Measurements from ENCODE around the gene GPRC5A. TPM values are rescaled to one million over a fixed set of nuclear protein-coding genes. Genes with fewer than 3 reads are reported as not detected.

Gene GPRC5A
- total and polyA plus RNA-seq, 10 of the 15 experiments (the other 5 are each of a cell fraction or from before 2014, with no cell fraction given): 0.10 to 2.8 (median 1.1) TPM

DNA sequence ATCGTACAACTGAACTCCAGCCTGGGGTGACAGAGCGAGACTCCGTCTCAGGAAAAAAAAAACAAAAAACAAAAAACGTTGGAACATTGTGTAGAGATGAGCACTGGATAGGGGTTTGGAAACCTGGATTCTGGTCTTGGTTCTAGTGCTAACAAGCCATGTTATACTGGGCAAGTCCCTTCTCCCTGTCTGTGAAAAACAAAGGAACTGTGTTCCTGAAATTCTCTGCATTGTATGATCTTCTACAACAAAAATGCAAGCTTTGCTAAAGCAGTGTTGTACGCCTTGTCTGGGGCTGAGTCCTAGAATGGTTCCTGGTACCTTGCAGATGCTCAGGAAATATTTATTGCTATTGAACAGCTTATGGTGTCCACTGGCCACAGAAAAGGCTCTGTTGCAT, 47.2 kb downstream of the GPRC5A start:
- ChIA-PET POLR2A (no interaction called here), SMC1A (ENCODE audit: uncharacterized antibody, unreplicated experiment) (no interaction called here), RAD21 (ENCODE audit: unreplicated experiment) (no interaction called here), CTCF (no interaction called here)
- in situ Hi-C loops (cut with MboI): no loop called here
- 74% methylated on average over 5 of the region's 5 CpGs for WGBS (ENCODE audit: insufficient coverage, insufficient replicate concordance, low lambda C conversion rate, missing lambda C conversion rate)
- intact Hi-C loops (cut with micrococcal nuclease; ENCODE audit: unreplicated experiment): no loop called here
- Histone ChIP-seq H3K9me3 (replicated peaks; ENCODE audit: control insufficient read depth, insufficient read depth, low read length) (no peaks in the 10 kb centered on the region), H3K4me1 (ENCODE audit: control insufficient read depth, insufficient read depth, low read length) (no peaks in the 10 kb centered on the region), H3K27ac (ENCODE audit: control insufficient read depth, insufficient read depth) (no peak overlapping the region), H3K4me3 (no peak overlapping the region), H3K4me2 (ENCODE audit: control insufficient read depth, insufficient read depth) (no peak overlapping the region), H4K20me1 (ENCODE audit: control insufficient read depth, insufficient read depth) (no peaks in the 10 kb centered on the region), H3K9ac (ENCODE audit: control insufficient read depth, insufficient read depth, low read length) (no peak overlapping the region), H3K27me3 (replicated peaks in 1 of 2; ENCODE audit: control insufficient read depth in 2 of 2, insufficient read depth in 2 of 2, low read length in 1 of 2) (peaks cover 0 to 1% of the 10 kb centered on the region in 2 experiments; a peak in 1 of 4 replicates), H3K79me2 (ENCODE audit: control insufficient read depth, insufficient read depth, low read length) (no peaks in the 10 kb centered on the region), H2AFZ (ENCODE audit: control insufficient read depth, low read depth, low read length) (no peak overlapping the region), H3K36me3 (ENCODE audit: control insufficient read depth in 2 of 2, insufficient read depth in 2 of 2, low read length in 1 of 2) (no peaks in the 10 kb centered on the region)
- ATAC-seq: no peak
- TF ChIP-seq FOXM1 (IDR thresholded peaks at IDR 0.05; ENCODE audit: low read depth, low read length): no peak
- TF ChIP-seq, protein P1, sequence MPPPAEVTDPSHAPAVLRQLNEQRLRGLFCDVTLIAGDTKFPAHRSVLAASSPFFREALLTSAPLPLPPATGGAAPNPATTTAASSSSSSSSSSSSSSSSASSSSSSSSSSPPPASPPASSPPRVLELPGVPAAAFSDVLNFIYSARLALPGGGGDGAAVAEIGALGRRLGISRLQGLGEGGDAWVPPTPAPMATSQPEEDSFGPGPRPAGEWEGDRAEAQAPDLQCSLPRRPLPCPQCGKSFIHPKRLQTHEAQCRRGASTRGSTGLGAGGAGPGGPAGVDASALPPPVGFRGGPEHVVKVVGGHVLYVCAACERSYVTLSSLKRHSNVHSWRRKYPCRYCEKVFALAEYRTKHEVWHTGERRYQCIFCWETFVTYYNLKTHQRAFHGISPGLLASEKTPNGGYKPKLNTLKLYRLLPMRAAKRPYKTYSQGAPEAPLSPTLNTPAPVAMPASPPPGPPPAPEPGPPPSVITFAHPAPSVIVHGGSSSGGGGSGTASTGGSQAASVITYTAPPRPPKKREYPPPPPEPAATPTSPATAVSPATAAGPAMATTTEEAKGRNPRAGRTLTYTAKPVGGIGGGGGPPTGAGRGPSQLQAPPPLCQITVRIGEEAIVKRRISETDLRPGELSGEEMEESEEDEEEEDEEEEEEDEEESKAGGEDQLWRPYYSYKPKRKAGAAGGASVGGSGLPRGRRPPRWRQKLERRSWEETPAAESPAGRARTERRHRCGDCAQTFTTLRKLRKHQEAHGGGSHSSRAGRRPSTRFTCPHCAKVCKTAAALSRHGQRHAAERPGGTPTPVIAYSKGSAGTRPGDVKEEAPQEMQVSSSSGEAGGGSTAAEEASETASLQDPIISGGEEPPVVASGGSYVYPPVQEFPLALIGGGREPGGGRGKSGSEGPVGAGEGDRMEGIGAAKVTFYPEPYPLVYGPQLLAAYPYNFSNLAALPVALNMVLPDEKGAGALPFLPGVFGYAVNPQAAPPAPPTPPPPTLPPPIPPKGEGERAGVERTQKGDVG (CRISPR knock-in tag; IDR thresholded peaks at IDR 0.05): no peak
- no peak for TF ChIP-seq ZNF24 (IDR thresholded peaks at IDR 0.05)
- TF ChIP-seq TAF1 (IDR thresholded peaks at IDR 0.05; ENCODE audit: borderline replicate concordance, low read depth, low read length): no peak
- TF ChIP-seq CHD4 (IDR thresholded peaks at IDR 0.05): no peak
- no peak for TF ChIP-seq TARDBP (IDR thresholded peaks at IDR 0.05; ENCODE audit: borderline replicate concordance)
- TF ChIP-seq ZNF384 (IDR thresholded peaks at IDR 0.05; ENCODE audit: borderline replicate concordance, low read depth, low read length): no peak
- no peak for TF ChIP-seq YY1 (IDR thresholded peaks at IDR 0.05; ENCODE audit: low read depth, low read length)
- TF ChIP-seq BHLHE40 (IDR thresholded peaks at IDR 0.05; ENCODE audit: borderline replicate concordance in 1 of 2, low read depth in 2 of 2, low read length in 1 of 2): no peak
- no peak for TF ChIP-seq IKZF1 (conservative IDR thresholded peaks at IDR 0.05)
- TF ChIP-seq, protein P2, sequence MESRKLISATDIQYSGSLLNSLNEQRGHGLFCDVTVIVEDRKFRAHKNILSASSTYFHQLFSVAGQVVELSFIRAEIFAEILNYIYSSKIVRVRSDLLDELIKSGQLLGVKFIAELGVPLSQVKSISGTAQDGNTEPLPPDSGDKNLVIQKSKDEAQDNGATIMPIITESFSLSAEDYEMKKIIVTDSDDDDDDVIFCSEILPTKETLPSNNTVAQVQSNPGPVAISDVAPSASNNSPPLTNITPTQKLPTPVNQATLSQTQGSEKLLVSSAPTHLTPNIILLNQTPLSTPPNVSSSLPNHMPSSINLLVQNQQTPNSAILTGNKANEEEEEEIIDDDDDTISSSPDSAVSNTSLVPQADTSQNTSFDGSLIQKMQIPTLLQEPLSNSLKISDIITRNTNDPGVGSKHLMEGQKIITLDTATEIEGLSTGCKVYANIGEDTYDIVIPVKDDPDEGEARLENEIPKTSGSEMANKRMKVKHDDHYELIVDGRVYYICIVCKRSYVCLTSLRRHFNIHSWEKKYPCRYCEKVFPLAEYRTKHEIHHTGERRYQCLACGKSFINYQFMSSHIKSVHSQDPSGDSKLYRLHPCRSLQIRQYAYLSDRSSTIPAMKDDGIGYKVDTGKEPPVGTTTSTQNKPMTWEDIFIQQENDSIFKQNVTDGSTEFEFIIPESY (IDR thresholded peaks at IDR 0.05): no peak
- no peak for TF ChIP-seq CBFB (IDR thresholded peaks at IDR 0.05; ENCODE audit: low read depth)
- TF ChIP-seq NRF1 (conservative IDR thresholded peaks at IDR 0.05; ENCODE audit: low read depth, low read length): no peak
- no peak for TF ChIP-seq KLF5 (IDR thresholded peaks at IDR 0.05; ENCODE audit: partially characterized antibody)
- TF ChIP-seq NBN (IDR thresholded peaks at IDR 0.05): no peak
- no peak for DNase-seq (ENCODE audit: low read depth, low spot score)
- no peak for FAIRE-seq
- no TSS peak for BruUV-seq (replicated peaks)

All from GM12878 (cell line).